ENCODE measurements around the gene TXLNA.

The TXLNA gene

DNA sequence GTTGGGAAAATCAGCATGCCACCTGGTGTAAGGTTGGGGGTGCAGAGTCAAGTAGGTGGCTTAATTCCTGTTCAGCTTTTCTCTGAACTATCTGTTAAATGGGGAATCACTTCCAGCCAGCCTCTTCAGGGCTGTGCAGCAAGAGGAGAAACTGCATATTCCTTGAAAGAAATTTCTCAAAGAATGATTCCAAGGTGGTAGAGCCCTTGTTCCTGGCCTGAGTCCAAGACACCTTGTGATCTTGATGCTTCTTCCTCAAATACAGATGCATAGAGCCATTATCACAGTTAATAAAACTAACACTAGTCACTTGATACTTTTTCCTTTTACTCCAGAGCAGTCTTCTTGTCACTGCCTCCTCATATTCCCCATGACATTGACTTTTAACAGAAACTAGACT lies 5.2 kb downstream of the TXLNA start:
- no peak for DNase-seq (ENCODE audit: low read depth in 3 of 3)

DNA sequence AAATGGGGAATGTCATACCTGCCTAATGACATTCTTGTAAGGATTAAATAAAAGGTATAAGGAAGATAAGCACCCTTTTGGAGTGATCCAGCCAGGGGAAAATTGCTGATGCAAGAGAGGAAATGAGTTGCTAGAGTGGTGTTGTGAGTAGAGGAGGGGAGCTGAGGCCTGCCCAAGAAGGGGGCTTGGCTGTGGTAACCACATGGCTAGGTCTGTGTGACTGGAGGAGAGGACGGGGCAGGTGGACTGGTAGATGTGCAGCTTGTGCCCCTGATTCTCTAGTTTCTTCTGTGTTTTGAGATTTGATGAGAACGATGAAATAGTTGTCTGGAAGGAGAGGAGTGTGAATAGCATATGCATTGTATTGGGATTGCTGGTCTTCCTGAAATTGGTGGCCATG lies 6.6 kb downstream of the TXLNA start:
- DNase-seq (ENCODE audit: low read depth in 3 of 3), result no peak

DNA sequence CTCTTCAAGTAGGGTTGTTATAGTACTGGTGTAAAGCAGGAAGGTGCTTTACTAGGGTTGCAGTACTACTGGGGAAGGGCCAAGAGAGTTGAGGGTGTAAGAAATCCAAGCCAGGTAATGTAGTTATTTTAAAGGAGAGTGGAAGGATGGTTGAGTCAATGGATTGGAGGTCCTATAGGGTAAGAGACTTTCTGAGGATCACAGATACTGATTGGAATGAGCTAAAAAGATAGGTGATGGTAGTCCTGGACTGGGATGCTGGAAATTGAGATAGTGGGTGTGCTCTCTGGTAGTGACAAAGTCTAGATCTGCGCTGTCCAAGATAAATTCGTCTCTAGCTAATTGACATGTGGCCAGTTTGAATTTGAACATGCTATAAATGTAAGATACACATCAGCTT lies 7.0 kb downstream of the TXLNA start:
- DNase-seq (ENCODE audit: low read depth in 3 of 3), result no peak

DNA sequence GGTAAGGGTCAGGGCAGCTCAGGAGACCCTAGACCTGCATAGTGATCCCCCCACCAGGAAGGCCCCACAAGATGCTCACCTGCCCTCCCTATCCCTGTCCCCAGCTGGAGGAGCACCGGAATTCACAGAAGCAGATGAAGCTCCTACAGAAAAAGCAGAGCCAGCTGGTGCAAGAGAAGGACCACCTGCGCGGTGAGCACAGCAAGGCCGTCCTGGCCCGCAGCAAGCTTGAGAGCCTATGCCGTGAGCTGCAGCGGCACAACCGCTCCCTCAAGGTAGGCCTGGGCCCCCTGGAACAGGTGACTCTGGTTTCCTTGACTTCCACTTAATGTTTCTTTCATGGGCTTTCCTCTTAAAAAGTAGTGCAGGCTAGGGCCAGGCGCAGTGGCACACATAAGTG lies 8.4 kb downstream of the TXLNA start:
- DNase-seq (ENCODE audit: low read depth in 3 of 3), result no peak

DNA sequence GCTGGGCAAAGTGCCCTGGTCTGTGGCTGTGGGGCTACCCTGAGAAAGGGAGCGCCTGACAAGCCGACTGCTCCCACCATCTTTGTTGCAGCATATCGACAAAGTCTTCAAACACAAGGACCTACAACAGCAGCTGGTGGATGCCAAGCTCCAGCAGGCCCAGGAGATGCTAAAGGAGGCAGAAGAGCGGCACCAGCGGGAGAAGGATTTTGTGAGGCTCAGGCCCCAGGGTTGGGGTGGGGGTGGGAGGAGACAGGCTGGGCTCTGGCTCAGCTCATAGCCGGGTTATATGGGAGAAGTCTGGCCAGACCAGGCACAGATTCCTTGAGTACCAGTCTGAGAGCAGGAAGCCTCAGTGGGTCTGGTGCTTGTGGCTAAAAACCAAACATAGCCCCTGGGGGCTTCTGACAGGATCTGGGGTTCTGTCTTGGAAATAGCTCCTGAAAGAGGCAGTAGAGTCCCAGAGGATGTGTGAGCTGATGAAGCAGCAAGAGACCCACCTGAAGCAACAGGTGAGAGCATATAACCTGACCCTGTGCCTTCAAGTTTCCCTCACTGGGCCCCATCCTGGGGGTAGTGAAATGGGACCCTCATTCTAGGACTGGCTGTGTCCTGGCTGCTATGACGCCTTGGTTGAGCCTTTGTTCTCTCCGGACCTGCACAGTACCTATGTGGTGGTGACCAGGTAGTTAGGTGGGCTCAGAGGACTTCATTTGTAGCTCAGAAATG lies 12.9 kb downstream of the TXLNA start:
- DNase-seq (ENCODE audit: low read depth in 3 of 3), result no peak

DNA sequence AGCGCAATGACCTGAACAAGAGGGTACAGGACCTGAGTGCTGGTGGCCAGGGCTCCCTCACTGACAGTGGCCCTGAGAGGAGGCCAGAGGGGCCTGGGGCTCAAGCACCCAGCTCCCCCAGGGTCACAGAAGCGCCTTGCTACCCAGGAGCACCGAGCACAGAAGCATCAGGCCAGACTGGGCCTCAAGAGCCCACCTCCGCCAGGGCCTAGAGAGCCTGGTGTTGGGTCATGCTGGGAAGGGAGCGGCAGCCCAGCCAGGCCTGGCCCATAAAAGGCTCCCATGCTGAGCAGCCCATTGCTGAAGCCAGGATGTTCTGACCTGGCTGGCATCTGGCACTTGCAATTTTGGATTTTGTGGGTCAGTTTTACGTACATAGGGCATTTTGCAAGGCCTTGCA lies 15.5 kb downstream of the TXLNA start:
- DNase-seq (ENCODE audit: low read depth in 3 of 3), result no peak

DNA sequence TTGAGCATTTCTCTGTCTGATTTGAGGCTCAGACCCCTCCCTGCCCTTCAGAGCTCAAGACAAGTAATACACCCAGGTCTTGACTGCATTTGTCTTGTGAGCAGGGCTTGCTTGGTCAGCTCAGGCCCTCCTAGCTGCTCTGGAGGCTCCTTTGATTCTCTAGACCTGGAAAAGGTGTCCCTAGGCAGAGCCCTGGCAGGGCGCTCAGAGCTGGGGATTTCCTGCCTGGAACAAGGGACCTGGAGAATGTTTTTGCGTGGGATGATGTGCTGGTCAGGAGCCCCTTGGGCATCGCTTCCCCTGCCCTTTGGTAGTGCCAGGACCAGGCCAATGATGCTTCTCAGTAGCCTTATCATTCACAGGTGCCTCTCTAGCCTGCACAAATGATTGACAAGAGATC lies 16.1 kb downstream of the TXLNA start:
- DNase-seq (ENCODE audit: low read depth in 3 of 3), result no peak

DNA sequence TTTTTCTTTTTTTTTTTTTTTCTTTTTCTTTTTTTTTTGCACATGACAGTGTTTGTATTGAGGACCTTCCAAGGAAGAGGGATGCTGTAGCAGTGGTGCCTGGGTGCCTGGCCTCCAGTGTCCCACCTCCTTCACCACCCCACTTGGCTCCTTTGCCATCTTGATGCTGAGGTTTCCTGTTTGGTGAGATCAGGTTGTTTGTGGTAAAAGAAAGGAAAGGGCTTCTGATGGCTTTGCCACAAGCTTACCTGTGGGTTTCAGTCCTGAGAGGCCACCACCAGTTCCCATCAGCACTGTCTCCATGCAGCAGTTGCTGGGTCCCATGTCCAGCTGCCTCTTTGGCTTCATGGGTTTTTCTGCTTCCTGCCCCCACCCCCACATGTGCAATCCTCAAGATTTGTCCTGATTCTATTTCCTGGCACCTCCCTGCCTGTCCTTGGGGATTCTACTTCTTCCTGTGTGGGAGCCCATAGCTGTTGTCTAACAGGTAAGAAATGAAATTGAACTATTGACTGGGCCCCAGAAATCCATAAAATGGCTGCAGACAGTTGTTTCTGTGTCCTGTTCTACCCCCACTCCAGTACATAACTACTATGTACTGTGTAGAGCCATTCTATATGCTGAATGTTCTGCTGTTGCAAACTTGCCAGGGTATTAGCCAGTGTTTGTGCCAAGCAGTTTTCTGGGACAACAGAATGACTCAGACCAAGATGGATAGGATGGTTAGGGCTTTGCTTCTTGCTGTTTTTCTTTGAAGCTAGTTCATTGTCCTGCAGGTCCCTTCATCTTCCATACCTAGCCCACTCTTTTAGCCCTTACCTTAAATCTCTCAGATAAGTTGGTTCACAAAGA lies 16.7 kb downstream of the TXLNA start:
- DNase-seq (ENCODE audit: low read depth in 3 of 3), result no peak

DNA sequence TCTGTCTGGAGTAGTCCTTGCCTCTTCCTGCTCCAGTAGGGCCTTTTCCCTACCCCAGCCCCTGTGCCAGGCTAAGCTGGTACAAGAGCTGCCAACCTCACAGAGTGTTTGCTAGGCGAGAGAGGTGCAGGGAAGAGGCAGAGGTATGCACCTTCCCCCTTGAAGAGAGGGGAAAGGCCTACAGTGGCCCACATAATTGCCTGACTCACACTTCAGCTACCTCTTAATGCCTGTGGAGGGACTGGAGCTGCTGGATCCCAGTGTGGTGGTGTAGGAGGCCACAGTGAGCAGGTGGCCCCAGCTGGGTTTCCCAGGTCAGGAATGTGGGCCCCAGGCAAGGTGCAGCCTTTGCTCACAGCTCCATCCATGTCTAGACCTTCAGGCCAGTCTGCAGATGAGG lies 17.6 kb downstream of the TXLNA start:
- no peak for DNase-seq (ENCODE audit: low read depth in 3 of 3)

DNA sequence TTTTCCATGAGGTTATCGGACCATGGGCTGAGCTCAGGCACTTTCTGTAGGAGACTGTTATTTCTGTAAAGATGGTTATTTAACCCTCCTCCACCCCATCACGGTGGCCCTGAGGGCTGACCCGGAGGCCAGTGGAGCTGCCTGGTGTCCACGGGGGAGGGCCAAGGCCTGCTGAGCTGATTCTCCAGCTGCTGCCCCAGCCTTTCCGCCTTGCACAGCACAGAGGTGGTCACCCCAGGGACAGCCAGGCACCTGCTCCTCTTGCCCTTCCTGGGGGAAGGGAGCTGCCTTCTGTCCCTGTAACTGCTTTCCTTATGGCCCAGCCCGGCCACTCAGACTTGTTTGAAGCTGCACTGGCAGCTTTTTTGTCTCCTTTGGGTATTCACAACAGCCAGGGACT lies 18.4 kb downstream of the TXLNA start:
- DNase-seq (ENCODE audit: low read depth in 3 of 3), result no peak

DNA sequence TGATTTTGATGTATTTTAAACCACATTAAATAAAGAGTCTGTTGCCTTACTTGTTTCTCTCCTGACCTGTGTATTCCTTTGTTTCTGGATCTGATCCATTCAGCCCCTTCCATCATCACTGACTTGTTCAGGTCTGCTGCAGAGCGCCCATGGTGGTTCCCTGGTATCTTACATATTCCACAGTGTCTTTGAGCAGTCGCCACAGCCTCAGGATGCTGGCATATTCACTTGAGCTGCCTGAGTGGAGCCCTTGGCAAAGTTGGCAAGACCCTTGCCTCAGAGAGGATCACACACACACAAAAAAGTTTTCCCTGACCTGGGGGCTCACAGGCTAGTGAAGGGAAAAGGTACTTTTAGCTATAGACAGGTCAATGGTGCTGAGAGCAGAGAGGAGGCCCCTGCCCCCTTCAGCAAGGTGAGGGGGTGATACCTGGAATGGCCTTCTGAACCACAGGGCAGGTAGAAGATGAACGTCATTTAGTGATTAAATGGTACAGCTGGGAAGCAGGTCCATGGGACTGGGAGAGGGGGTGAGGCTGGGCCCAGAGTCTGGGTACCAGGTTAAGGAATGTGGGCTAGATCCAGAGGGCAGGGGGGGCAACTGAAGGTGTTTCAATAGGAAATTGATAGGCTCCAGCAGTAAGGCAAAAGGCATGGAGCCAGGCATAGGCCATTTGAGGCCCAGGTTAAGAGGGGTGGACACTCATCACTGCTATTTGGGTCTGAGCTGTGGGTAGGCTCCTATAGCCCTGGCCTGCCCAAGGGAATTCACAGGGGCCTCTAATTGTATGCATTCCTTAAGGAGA lies 19.0 kb downstream of the TXLNA start:
- no peak for DNase-seq (ENCODE audit: low read depth in 3 of 3)

DNA sequence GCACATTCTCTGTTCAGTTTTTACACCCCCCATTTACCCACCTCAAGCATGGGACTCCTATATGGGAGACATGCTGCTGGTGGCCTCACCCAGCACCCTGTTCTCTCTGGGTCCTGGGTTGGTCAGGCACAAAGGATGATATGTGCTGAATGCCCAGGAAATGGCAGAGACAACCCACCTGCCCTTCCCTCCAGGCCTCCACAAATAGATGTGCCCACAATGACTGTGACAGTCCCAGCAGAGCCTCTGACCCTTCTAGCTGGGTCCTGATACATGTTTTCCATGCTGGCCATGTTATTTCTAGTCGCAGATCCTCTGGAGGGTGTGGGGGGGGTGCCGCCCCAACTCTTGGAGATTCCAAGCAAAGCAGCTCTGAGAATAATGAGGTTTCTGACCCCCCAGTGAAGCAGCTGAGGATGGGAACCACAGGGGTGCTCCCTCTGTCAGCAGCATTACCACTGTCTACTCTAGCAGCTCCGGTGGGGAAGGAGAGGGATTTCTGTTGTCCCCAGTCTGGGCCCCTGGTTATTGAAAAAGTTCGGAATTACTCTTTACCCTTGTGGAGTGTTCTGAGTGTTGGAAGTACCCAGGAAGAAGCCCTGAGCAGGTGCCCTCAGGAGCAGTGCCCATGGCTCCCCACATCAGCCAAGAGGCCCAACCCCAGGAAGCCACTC lies 19.7 kb downstream of the TXLNA start:
- no peak for DNase-seq (ENCODE audit: low read depth in 3 of 3)

DNA sequence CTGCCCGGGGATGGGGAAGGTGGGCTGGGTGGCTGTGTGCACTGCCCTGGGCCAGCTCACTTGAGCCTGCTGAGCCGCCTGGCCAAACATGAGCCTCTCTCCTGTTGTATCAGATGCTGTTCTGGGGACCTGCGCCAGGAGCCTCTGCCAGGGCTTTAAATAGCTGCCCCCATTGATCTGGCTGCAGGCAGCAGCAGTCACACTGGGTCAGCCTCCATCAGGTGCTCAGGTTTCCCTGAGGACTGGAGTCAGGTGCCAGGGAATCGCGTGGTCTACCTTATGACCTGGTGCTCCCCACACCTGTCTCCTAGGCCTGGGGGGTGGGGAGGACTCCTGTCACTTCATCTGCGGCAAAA lies 20.2 kb downstream of the TXLNA start:
- DNase-seq (ENCODE audit: low read depth in 3 of 3), result no peak

DNA sequence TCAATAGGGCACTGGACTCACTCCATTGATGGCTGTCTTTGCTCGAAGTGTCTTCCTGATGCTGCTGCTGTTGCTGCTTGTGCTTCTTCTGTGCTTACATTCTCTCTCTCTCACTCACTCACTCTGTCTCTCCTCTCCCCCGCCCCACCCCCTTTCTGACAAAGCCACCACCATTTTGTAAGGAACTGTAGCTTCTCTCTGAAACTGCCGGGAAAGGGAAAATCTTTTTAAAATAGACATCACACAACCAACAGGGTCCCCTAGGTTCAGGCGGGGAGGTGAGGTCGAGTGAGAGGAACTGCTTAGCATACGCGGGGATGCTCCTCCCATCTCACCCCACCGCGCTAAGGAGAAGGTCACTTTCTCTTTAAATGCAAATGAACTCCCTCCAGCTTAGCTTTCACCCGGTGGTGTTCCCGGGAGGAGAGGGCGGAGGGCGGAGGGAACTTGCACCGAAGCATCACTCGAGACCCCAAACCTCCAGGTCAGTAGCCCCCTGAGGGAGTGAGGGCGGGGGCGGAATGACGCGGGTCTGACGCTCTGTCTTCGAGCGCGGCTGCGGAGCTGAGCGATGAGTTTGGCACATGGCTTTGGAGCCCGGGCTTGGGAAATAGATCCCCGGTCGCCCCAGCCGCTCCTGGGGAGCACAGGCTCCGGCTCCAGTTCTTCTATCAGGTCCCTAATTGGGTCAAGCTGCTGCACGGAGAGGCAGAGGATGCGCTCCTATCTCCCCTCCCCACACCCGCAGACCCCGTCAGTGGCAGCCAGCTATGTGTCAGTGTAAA lies 20.9 kb downstream of the TXLNA start, which contains the start of gene CCDC28B:
TSS of gene CCDC28B (plus strand) at position 370 of the 785 bp plus-strand sequence. CDS start 1,341 bp downstream, outside the sequence.
- DNase-seq (ENCODE audit: low read depth in 3 of 3), result peak; percentile 20 to 35 (median 30)

DNA sequence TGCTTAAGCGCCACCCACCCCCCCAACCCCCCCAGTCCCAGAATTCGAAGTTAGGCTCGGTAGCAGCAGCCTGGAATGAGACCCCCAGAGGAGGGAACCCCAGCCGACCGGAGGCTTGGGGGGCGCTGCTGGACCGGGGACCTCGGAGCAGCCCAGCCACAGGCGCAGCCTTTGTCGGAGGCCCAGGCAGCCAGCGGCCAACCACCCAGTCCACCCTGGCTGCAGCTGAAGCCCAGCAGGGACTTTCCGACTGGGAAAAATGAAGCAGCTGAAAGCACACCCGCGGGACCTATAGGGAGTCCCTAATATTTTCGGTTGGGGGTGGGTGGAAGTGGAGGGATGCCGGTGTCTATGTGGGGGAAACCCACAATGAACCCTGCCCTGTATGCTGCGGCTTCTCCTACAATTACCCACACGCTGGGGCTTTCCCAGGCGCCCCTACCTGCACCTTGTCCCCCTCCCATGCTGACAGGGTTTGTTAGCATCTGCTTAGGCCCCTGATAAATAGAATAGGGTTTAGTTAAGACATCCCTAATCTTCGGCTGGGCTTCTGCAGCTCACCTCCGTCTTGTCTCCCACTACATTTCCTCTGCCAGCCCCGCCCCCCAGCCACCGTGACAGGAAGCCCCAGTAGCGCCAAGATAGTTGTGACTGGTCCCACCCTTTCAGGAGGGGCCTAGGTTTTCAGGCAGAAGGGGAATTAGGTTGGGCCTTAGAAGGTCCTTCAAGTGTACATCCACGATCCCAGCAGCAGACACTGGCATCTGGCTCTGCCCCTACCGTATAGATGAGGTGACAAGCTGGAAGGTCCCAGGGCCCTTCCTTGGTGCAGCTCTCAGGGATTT lies 21.8 kb downstream of the TXLNA start:
- peak; percentile 44 to 58 (median 56) for DNase-seq (ENCODE audit: low read depth in 3 of 3)

DNA sequence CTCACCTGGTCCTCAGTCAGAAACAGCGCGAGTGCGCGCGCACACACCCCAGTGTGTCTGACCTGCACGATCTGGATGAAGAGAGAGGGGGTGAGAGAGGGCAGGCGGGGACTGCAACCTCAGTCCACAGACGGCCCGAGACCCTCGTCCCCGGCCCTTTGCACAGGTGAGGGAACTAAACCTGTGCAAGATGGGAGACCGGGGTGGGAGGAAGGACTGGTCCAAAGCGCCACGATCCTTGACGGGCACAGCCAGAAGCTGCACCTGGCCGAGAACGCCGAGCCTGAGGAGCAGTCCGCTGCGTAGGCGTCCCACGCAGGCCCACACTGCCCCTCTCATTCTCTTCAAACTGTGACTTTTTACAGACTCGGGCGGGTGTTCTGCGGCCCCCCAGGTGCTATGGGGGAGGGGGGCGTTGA lies 25.5 kb downstream of the TXLNA start:
- DNase-seq (ENCODE audit: low read depth in 3 of 3), result no peak

DNA sequence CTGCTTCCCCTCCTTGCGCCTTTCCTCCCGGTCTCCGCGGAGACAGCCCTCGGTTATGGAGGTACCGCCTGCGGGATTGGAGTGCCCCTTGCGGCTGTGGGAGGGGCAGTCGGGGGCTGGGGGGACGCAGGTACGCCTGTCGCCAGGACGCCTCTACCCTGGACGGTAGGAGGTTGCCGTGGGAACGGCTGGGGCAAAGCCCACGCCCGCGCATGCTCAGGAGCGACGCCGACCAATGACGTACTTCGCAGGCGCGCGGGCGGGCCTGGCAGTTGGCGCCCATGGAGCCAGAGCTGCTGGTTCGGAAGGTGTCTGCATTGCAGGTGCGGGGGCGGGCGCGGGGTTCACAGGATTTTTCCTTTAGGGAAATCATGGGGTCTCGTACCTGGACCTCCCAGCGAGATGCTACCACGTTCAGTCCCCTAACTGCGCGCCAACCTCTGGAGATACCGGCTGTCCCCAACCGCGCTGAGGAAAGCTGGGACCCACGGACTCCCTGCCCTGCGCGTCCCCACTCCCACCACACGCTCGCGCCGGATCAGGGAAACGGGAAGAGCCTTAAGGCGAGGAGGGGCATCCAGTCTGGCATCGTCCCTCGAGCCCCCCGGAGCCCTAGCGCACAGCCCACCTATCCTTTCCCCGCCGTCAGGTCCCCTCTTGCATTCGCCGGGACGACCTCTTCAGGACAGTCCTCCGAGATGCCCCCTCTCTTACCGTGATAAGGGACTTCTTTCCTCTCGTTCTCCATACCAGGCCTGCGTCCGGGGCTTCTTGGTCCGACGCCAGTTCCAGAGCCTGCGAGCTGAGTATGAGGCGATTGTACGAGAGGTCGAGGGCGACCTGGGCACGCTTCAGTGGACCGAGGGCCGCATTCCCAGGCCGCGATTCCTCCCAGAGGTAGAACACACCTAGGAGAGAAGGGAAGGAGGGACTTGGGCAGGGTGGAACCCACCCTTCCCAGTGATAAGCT lies 26.2 kb downstream of the TXLNA start, which contains the start of gene IQCC:
TSS of gene IQCC (plus strand) at position 271 of the 970 bp plus-strand sequence. CDS start at position 282, 11 bp downstream.
- DNase-seq (ENCODE audit: low read depth in 3 of 3), result peak; percentile 70 to 76 (median 71)

DNA sequence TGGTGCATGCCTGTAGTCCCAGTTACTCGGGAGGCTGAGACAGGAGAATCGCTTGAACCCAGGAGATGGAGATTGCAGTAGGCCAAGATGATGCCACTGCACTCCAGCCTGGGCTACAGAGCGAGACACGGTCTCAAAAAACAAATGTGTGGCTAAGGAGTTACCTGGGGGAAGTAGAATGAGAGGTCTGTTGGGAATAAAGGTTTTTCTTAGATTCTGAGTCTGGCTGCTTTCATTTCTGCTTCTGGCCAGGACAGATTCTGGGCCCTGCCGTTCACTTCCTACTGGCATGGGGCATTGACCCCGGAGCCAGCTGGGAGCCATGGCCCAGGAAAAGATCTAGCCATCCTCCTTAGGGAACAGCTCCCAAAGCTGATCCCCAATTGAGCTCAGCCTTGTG lies 29.0 kb downstream of the TXLNA start:
- no peak for DNase-seq (ENCODE audit: low read depth in 3 of 3)

DNA sequence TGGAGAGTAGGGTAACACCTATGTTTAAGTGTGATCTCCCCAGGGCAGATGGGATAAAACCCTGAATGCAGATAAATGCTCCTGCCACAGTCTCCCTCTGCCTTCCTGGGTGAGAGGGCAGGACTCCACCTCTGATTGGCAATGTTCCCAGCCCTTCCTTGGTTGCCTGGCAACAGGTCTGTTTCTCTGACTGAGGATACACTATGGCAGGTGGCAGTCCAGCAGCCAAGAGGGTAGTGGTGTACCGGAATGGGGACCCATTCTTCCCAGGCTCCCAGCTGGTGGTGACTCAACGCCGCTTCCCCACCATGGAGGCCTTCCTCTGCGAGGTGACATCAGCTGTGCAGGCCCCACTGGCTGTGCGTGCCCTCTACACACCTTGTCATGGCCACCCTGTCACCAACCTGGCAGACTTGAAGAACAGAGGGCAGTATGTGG lies 29.4 kb downstream of the TXLNA start, which contains the start of gene DCDC2B:
TSS of gene DCDC2B (plus strand) at position 199 of the 438 bp plus-strand sequence. CDS start at position 204, 5 bp downstream.
- DNase-seq (ENCODE audit: low read depth in 3 of 3), result no peak
